H1 (cell line): ENCODE data around the gene CYSRT1. TPM values are rescaled to one million over a fixed set of nuclear protein-coding genes. Genes with fewer than 3 reads are reported as not detected.

Experiments
- CTBP2 ChIP-seq: IDR thresholded peaks from 2 replicates; pipeline ENCODE4 v1.7.0; 2011; ENCODE audit warnings: borderline replicate concordance, mild to moderate bottlenecking, moderate library complexity, mixed read lengths, low read length; ENCODE audit not compliant: insufficient read depth, insufficient read length
- polyA plus RNA-seq, 7 experiments: library from polyadenylated mRNA; depleted of rRNA in 3 of 7; stranded (reverse) in 5 of 7; unstranded in 2 of 7; fragments of >200 nt in 5 of 7; fragments of 200-250 nt in 2 of 7; gene quantifications; 1 replicate in 5 of 7; 2 replicates in 1 of 7; 4 replicates in 1 of 7; pipeline versions ENCODE4 v1.2.1 to v1.2.3, GENCODE V29; 2011 to 2013; ENCODE audit warnings: missing spikeins in 2 of 7, mixed read lengths in 2 of 7
- total RNA-seq: library from RNA; stranded (reverse); fragmentation: NEBNext Ultra II Directional; extraction: Animal tissue kit (Norgen Biotek cat#: 25700); gene quantifications from 2 replicates; pipeline ENCODE4 v1.2.1, GENCODE V29; 2021

Gene CYSRT1
- total and polyA plus RNA-seq, 2 of the 8 experiments (the other 6 are each of a cell fraction or from before 2014, with no cell fraction given) = 1.0 to 6.5 TPM

DNA sequence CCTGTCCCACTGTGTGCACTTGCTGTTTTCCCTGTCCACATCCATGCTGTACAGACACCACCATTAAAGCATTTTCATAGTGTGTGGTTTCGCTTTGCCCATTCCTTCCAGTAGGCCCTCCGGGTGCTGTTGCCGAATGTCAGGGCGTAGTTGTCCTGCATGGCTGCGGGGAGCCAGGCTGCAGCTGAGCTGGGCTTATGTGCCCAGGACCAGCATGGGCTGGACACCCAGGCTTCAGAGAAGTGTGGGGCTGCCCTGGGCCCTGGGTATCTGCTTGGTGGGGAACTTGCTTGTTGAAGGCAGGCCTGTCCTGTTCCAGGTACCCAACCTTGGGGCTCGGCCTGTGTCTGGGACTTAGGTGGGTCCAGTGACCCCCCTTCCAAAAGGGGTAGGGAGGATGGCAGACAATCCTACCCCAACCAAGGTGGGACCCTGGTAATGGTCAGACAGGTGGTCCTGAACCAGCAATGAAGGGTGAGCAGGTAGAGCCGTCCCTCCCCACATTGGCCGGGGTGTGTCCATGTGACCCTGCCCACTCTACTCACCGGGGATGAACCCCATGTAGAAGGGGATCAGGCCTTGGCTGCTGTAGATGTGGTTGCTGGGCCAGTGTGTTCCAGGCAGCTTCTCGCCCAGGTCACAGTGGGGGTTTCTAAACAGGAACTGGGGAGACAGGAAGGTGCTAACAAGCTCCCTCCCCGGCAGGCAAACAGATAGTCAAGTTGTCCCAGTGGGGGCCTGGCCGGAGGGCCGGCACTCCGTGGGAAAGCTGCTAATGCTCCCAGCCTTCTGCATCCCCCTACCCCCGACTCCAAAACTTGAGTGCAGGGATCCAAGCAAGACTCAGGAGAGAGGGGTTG is 18.9 kb downstream of the CYSRT1 start (continued):
- no peak for TF ChIP-seq CTBP2
- TF ChIP-seq, all 59 proteins: peak for 4
